Endothelial cell of umbilical vein (primary cell): Measurements from ENCODE around the gene FCN1.

ENCODE experiments used
- CTCF ChIP-seq, 2 donors: IDR thresholded peaks; 1 replicate in 1 of 2; 2 replicates in 1 of 2; pipeline ENCODE4 v1.5.1; 2011; ENCODE audit warnings: low read length in 2 of 2, mild to moderate bottlenecking in 2 of 2, moderate library complexity in 2 of 2, control low read depth in 1 of 2, inconsistent platforms in 1 of 2, low read depth in 1 of 2; ENCODE audit not compliant: insufficient read depth in 1 of 2; ENCODE audit errors: extremely low read depth in 1 of 2
- EZH2 ChIP-seq: IDR thresholded peaks from 2 replicates; pipeline ENCODE4 v1.6.1; 2012; ENCODE audit warnings: borderline replicate concordance, low read depth, mild to moderate bottlenecking, moderate library complexity, low read length, inconsistent platforms; ENCODE audit not compliant: severe bottlenecking

GRCh38 chr9:134917431-134918373 lies at the start of gene FCN1:
- TF ChIP-seq EZH2 (no peak), CTCF (IDR thresholded peaks at IDR 0.05; ENCODE audit: extremely low read depth in 1 of 2, insufficient read depth in 1 of 2, low read depth in 1 of 2, low read length in 2 of 2) (no peak)
